A172 (cell line): ENCODE measurements around the gene CDH26. TPM values are rescaled to one million over a fixed set of nuclear protein-coding genes. Genes with fewer than 3 reads are reported as not detected.

ENCODE experiments used
- DNase-seq: peaks from one replicate; pipeline ENCODE4 v3.0.0-alpha.2; 2015; ENCODE audit warnings: low spot score
- total RNA-seq: library from RNA; depleted of rRNA; stranded (reverse); fragments of >200 nt; shearing (Covaris generic); gene quantifications from 2 replicates; pipeline ENCODE4 v1.2.3, GENCODE V29; 2014

The CDH26 gene
- total RNA-seq, 1 experiment from 2014 or later = not detected

- no peak for DNase-seq
Observed at GRCh38 chr20:60043435-60043834, 85.2 kb downstream of the CDH26 start.

DNA sequence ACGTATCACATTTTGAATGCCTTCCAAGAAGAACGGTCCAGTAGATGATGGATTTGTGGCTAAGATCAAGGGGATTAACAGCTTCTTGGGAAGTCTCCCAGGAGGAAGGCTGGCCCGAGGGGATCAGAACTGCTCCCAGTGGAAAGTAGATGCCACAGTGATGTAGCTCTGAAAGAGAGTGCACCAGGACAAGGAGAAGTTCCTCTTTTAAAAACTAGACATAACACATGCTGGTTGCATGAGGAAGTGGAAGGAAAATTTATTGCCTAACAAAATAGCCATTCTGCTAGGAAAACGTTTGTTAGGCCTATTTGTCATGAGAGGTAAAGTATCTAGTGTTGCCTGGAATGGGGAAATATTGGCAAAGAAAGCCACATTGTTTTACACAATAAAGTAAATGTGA lies 87.8 kb downstream of the CDH26 start:
- peak; percentile 66 for DNase-seq

GRCh38 chr20:60046436-60046835 lies 88.2 kb downstream of the CDH26 start:
- DNase-seq = no peak

DNA sequence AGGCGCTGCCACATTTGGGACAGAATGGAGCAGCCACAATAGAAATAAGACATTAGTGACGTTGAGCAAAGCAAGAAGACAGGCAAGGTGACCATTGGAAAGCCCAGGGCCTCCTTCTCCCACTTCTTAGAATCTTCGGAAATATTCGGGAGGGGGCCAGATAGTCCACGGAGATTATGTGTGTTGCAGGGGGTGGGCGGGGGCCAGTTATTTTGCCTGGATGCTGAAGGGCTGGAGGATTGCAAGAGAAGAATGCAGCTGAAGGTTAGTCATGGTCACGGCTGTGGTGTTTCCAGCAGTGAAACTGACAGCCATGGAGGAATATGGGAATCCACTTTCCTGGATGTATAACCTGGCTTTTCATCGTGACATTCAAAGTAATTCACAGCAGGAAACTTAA lies 88.6 kb downstream of the CDH26 start:
- no peak for DNase-seq

DNA sequence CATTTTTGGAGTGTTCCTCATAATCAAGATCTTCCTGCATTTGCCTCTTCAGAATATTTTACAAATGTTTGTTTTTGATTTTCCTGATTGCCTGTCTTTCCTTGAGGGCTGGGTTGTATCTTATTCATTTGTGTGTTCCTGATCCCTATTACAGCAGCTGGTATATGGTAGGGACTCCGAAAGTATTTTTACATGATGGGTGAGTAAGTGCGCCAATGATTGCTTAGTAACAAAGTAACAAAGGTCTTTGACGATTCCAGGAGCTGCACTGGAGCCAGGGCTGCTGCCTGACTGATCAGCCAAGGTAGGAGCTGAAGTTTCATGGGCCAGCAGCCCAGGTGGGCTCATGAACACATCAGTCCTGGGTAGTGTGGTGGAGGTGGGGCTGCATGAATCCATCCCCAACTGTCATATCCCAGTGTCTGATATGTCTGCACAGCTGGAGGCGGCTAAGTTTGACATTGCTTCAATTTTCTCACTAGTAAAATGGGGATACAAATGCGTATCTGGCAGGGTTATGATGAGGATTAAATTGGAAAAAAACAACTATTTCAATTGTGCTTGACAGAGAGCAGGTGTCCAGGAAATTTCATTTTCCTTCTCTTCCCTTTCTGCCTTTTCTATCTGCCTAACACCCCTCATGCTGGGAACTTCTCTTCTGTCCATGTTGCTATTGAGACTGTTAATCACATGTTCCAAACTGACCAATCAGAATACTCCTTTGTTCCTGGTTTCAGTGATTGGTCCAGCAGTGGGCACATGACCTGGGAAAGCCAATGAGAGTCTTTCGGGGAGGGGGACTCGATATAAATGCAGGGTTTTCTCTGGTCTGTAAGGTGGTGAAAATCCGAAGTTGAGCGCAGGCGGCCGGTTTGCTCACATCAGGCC lies 90.7 kb downstream of the CDH26 start:
- DNase-seq = no peak

GRCh38 chr20:60049601-60050000 lies 91.4 kb downstream of the CDH26 start:
- DNase-seq = peak; percentile 44

- DNase-seq = no peak
Observed at GRCh38 chr20:60050193-60050947, 92.1 kb downstream of the CDH26 start.

- no peak for DNase-seq
Observed at GRCh38 chr20:60051911-60052310, 93.7 kb downstream of the CDH26 start.

- no peak for DNase-seq
Observed at GRCh38 chr20:60052322-60052721, 94.1 kb downstream of the CDH26 start.

GRCh38 chr20:60053125-60053817 lies 95.0 kb downstream of the CDH26 start:
- DNase-seq = no peak

- DNase-seq = no peak
Observed at GRCh38 chr20:60053818-60054190, 95.6 kb downstream of the CDH26 start.

DNA sequence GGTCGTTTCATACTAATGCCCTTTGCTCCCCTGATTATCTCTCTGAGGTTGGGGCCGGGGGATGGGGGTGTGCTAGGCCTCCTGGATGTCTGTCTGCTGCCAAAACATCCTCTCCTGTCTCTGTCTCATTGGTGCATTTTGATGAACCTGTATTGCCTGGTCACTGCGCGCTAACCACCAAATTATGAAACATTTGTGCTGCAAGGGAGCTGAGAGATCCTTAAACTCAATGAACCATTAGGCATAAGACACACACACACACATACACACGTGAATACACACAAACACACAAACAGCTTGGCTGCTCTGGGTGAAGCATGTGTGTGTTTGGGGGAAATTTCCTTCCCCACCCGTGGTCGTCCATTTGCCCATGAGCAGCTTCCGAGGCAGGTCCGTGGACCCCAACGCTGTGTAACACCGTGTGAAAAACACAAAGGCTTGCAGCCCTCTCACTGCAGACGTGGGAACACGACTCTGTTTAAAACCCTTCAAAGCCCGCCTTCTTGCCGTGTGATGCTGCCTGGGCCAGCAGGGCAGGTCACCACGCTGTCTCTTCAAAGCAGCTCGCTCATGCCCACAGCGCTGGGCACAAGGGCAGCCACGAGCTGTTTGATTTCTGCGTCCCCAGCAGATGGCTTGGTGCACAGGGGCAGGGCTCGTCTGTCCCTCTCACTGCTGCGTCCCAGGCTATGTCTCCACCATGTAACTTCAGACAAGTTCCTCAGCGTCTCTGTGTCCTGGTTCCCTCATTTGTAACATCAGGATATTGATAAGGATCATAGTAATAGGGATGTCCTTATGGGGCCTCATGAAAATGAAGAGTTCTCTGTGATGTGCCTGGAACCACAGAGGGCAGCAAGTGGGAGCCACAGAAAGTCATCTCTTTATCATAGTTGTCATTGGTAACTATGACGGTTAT lies 96.8 kb downstream of the CDH26 start:
- DNase-seq = no peak

GRCh38 chr20:60055740-60056139 lies 97.5 kb downstream of the CDH26 start:
- DNase-seq = peak; percentile 30

- DNase-seq = no peak
Observed at GRCh38 chr20:60056407-60057122, 98.3 kb downstream of the CDH26 start.

DNA sequence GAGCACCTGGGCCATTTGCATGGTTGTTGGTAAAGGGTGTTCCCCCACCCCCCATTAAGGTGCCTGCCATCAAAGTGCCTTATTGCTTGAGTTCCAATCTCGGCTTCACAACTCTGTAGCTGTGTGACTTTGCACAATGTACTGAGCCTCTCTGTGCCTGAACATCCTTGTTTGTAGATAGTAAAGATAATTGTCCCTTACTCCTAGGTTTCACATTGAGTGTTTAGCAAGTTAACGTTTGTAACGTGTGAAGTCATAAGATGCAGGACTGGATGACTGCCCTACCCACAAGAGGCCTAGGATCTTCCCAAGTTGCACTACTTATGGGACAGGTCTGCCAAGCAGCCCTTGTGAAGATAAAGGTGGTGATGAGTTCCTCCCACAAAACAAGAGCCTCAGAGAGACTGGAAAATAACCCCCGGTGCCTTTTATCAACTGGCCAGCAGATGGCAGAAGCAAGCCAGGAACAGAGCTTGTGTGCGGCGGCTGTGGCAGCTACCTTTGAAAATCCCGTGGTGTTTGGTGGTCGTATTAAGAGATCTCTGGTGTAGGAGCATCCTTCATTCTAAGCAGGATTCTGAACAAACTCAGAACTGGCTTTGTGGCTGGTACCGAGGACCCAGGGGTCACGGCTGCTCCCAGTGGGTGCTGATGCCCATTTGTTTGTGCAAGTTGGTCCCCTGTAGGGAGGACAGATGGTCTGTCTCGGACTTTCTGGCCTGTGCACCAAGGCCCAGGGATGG lies 99.1 kb downstream of the CDH26 start:
- peak; percentile 52 for DNase-seq

DNA sequence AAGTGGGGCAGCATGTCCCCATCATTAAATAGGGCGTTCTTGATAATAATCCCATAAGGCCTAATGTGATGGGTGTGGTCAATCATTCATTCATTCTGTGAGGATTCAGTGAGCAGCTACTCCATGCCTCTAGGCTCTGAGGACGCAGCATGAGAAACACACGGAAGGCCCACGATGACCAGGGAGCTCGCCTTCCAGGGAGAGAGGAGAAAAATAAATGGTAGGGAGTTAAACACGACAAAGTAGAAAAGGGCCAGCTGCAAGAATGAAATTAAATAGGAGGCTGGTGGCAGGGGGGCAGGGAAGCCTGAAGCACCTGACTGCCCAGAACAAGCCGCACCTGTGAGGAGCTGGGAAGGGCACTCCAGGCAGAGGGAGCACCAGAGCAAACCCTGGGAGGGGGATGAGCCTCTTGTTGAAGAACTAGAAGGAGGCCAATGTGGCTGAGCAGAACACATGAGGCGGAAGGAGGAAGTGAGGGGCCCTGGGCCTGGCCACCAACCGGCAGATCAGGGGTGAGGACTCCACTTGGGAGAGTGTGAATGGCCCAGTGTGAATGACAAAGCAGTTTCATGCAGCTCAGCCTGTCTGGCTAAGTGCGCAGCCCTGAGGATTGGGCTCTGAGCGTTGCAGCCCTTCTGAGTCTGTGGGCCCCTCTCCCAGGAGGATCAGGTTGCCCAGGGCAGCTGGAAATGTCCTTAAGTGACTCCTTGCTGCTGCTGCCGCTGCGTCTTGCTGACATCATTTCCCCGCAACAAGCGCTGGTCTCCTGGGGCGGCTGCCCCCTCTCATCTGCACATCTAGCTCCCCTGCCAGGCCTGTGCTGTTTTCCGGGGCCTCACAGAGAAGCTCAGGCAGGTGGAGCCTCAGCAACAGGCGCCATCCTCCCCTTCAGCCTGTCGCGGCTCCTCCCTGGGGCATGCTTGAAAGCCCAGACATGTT lies 99.9 kb downstream of the CDH26 start:
- DNase-seq = no peak

DNA sequence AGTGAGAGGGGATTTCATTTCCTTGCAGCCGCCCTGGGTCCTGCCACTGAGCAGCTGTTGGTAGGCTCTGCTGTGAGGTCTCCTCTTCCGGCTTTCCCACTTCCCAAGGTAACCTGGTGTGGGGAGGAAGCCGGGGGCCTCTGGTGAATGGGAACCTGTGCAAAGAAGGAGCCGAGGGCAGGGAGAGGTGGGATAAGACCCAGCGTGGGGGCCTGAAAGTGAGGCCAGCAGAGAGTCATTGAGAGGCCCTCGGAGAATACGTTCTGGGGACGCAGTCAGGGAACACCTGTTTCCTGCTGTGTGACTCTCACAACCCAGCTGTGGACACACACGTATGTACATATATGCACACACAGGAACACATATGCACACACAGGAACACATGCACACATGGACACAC lies 100.7 kb downstream of the CDH26 start:
- DNase-seq = no peak

GRCh38 chr20:60060006-60060557 lies 101.9 kb downstream of the CDH26 start:
- no peak for DNase-seq

DNA sequence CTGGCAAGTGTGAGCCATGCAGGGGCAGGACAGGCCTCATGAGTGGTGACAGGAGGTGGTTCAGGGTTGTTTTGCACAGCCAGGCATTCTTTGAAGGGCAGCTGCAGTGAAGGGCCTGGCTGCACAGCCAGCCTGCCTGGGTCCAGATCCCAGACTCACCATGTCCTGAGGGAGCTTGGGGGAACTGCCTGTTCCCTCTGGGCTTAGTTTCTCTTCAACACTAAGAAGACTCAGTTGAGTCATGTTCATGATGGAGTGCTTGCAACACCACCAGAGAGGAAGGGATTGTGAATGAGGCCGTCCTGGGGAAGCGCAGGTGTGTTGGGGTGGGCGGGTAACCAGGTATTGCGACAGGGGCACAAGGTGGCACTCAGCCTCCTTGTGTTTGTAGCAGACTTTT lies 102.4 kb downstream of the CDH26 start:
- no peak for DNase-seq
